Femur (tissue), 1 donor: Measurements from ENCODE around the gene BRWD1.
"Not testable (repeated sequence)": the region's sequence is repeated elsewhere in the genome, so short reads cannot be mapped to it uniquely, and the experiment has no call there.

ENCODE experiments used
- DNase-seq: peaks from one replicate; pipeline ENCODE4 v3.0.0-alpha.2; 2017

BRWD1 gene

GRCh38 chr21:39281207-39281606, 32.2 kb downstream of the BRWD1 start:
- DNase-seq = no peak

- no peak for DNase-seq
Measured at GRCh38 chr21:39269620-39270019, 43.8 kb downstream of the BRWD1 start.

GRCh38 chr21:39265603-39266002, 47.8 kb downstream of the BRWD1 start:
- DNase-seq = no peak

GRCh38 chr21:39263372-39263771, 50.1 kb downstream of the BRWD1 start:
- no peak for DNase-seq

DNA sequence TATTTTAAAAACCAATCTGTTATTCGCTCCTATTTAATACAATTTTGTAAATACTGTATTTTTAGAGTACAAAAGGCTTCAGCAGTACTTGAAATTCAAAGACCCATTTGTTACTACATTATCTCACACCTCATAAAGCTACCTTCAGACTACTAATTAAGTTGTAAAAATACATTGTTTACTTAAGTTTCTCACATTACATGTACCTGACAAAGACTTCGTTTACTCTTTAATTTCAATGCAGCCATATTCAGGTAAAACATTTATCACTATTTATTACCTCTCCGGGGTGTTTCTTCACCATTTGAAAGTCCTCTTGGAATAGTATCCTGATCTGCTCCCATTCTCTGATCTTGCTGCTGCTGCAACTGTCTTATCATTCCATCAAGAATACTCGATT, 55.2 kb downstream of the BRWD1 start:
- DNase-seq = no peak

- DNase-seq = no peak
Measured at GRCh38 chr21:39251326-39251725, 62.1 kb downstream of the BRWD1 start.

- no peak for DNase-seq
Measured at GRCh38 chr21:39238275-39238674, 75.2 kb downstream of the BRWD1 start.

- no peak for DNase-seq
Measured at GRCh38 chr21:39232861-39233291, 80.6 kb downstream of the BRWD1 start.

DNA sequence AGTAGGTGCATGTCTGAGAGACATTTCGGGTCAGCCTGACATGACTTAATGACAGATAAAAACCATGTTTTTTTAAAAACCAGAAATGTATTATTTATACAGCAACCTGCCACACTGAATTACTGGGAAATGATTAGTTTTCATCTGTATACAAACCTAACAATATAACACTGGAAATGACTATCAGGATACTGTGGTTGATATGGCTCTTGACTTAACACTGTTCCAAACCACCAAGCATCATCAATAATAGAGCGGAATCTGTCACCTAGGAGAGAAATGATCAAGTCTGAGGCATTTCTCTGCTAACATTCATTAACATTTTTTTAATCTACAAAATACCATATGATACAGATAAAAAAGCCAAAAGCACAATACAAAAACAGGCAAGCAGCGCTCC, 88.5 kb downstream of the BRWD1 start:
- DNase-seq = no peak

GRCh38 chr21:39221997-39222486, 91.4 kb downstream of the BRWD1 start:
- no peak for DNase-seq

DNA sequence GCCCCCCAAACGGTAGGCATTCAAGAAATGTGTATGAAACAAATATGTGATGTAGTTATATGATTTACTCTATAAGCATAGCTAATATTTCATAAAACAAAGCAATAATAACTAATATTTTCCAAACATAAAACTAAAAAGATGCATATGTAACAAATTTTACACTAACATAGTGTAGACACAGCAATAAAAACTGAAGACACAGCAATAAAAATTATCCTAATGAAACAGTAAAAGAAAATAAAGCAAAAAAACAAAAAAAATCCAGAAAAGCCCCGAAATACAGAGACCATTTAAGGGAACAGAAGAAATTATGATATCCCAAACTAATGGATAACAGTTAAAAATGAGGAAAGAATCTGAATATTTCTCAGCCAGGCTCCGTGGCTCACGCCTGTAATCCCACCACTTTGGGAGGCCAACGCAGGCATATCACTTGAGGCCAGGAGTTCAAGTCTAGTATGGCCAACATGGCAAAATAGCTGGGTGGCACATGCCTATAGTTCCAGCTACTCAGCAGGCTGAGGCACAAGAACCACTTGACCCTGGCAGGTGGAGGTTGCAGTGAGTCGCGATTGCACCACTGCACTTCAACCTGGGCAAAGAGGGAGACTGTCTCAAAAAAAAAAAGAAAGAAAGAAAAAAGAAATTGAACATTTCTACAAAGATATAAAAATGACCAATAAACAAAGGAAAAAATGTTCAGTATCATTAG, 92.0 kb downstream of the BRWD1 start:
- DNase-seq = no peak

DNA sequence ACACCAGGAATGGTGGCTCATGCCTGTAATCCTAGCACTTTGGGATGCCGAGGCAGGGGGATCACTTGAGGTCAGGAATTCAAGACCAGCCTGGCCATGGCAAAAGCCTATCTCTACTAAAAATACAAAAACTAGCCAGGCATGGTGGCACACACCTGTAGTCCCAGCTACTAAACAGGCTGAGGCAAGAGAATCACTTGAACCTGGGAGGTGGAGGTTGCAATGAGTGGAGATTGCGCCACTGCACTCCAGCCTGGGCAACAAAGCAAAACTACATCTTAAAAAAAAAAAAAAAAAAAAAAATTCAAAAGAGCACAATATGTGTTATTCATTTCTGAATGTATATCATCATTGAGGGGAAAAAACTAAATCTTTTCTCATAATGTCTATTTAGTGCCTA, 92.6 kb downstream of the BRWD1 start:
- not testable (repeated sequence) for DNase-seq

GRCh38 chr21:39220150-39220549, 93.3 kb downstream of the BRWD1 start:
- no peak for DNase-seq

DNA sequence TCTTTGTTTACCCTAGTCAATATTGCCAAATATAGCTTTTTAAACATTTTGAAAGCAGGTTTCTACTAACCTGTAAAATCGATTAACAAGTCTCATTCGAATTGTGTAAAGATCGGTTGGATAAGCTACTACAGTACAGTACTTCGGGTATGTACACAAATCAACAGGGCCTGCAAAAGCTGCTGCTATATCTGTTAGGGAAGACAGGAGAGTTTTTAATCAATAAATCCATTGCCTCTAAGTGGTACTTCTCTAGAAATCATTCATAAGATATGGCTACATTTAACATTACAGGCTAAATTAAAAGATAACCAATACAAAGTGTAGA, 95.4 kb downstream of the BRWD1 start:
- no peak for DNase-seq

DNA sequence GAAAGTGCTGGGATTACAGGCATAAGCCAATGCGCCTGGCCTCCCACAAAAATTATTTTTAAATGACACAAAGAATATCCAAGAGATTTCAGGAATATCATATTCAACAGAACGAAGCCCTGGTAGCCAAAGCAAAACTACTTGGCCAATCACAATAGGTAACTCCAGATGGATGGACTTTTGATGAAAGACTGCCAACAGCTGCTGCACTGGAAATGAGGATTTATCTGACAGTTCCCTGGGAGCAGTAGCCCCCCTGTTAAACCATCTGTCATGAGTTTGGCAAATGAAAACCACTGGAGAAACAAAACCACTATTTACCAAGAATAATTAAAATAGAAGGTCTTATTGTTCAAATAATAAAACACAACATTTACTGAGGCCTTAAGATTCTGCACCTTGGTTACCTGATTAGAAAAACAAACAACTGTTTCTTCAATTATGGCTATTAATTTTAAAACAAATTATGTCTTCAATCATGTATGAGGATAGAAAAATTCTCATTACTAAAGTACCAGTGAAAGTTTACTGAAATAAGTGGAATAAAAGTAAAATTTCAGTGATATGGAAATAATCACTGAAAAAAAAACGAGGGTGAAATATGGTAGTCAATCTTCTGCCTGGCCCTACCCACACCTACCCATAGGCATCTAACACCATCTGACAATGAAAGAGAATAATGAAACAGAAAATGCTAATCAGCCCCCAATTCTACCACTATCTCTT, 95.9 kb downstream of the BRWD1 start:
- no peak for DNase-seq

DNA sequence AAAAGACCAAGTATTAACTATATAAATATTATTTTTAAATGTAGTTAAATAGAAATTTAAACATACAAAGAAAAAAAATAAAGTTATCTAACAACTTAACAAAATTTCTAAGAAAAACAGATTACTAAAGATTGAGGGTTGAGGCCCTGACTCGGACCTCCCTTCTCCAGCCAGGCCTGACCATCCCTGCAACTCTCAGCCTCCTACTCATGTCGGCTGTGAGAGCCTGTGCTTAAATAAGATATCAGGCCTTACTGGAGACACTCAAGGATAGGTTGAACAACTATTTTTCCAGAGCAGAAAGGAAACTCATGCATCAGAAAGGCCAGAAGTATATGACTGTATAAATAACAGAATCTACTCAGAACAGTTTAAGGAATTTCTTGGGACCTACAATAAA, 97.1 kb downstream of the BRWD1 start:
- DNase-seq = no peak

DNA sequence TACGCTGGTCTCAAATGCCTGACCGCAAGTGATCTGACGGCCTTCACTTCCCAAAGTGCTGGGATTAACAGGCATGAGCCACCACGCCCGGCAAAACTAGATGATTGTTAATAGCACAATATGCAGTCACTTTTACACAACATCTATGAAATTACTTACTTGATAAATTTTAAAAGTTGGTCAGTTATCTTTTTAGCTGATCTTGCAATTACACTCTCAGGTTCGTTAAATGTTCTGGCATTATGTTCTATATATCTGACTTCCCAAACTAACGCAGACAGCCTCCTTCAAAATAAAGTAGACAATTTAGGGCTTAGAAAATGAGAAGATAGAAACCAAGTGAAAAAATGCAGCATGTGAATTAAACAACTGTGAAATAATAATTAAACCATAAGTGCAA, 98.4 kb downstream of the BRWD1 start:
- DNase-seq = no peak

- no peak for DNase-seq
Measured at GRCh38 chr21:39209334-39209688, 104.1 kb downstream of the BRWD1 start.

- DNase-seq = no peak
Measured at GRCh38 chr21:39208624-39209333, 104.7 kb downstream of the BRWD1 start.

DNA sequence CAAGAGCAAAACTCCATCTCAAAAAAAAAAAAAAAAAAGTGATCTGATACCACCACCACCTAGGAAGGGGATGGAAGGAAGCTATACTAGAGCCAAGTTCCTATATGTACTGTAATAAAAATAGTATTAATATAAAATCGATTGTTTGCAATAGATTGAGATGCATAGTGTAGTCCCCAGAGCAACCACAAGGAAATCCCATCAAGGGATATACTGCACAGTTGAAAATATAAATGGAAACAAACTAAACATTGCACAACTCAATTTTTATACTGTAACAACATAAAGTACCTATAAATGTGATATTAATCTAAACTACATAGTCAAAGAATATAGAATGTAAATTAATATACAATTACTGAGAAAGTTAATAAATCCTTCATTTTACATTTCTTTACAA, 109.3 kb downstream of the BRWD1 start:
- DNase-seq = no peak

DNA sequence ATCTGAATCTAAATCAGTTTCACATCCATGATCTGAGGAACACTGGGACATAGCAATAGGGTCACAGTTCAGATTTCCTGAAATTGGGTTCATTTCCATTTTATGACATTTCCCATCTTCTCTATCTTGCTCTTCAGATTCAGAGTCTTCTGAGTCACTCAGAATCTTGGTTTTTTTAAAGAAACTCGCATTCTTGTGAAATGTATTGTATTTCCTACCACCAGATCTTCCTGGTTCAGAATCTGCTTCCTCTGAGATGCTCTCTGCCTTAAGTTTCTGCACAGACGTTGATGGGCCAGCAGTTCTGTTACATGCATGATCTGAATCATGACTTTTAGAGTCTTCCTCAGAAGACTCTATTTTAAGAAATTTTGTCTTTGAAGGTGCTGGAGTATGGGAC, 114.6 kb downstream of the BRWD1 start:
- DNase-seq = no peak

- DNase-seq = no peak
Measured at GRCh38 chr21:39197448-39198233, 115.8 kb downstream of the BRWD1 start.

DNA sequence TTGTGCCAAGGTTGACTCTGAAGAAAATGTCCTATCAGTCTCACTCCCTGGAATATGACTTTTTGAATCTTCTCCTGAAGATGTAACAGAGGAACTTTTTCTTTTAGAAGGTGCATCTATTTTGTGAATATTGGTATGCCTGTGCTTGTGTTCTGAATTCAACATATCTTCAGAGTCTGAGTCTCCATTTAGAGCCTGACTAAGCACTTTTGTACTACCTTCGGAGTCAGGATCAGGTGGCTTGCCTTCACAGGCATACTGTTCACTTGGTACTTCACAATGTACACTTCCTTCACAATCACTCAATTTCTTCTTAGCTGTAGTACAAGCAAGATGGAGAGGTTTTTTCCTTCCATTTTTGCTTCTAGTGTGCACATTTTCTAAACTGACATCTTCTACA, 116.6 kb downstream of the BRWD1 start:
- DNase-seq = no peak
